Sigmoid colon (tissue), 7 donors: ENCODE results near the gene DPYSL3. TPM values are rescaled to one million over a fixed set of nuclear protein-coding genes. Genes with fewer than 3 reads are reported as not detected.
A peak's percentile ranks its signal among the peaks of the same experiment; 100 is the strongest.

Source experiments
- DNase-seq: peaks from one replicate; pipeline ENCODE4 v3.0.0-alpha.2; 2019
- H3K27ac ChIP-seq, 4 donors: fragments of 200-600 bp; sonication (generic); one replicate each; pipeline ENCODE4 v1.5.1; 2016 to 2019; ENCODE audit warnings: mild to moderate bottlenecking in 1 of 4
- H3K27me3 ChIP-seq, 3 donors: fragments of 200-600 bp; sonication (generic); one replicate each; pipeline ENCODE4 v1.5.1; 2019; ENCODE audit warnings: mild to moderate bottlenecking in 1 of 3
- H3K36me3 ChIP-seq, 4 donors: fragments of 200-600 bp; sonication (generic); one replicate each; pipeline ENCODE4 v1.5.1; 2016 to 2019
- H3K4me1 ChIP-seq, 4 donors: fragments of 200-600 bp; sonication (generic); one replicate each; pipeline ENCODE4 v1.5.1; 2017 to 2019
- H3K4me3 ChIP-seq, 4 donors: fragments of 200-600 bp; sonication (generic); one replicate each; pipeline ENCODE4 v1.5.1; 2017 to 2019; ENCODE audit warnings: mild to moderate bottlenecking in 2 of 4, moderate library complexity in 1 of 4
- H3K9me3 ChIP-seq, 4 donors: fragments of 200-600 bp in 3 of 4; sonication (generic) in 3 of 4; one replicate each; pipeline versions ENCODE4 v1.5.1 to v1.6.1; 2013 to 2019
- EP300 ChIP-seq, 4 donors: sonication (generic); formaldehyde crosslinking; IDR thresholded peaks; one replicate each; pipeline ENCODE4 v1.6.1; 2017; ENCODE audit warnings: antibody characterized with exemption in 4 of 4
- POLR2A ChIP-seq, 2 donors: fragments of 450-650 bp; IDR thresholded peaks; one replicate each; pipeline ENCODE4 v1.6.1; 2016; ENCODE audit warnings: antibody characterized with exemption in 2 of 2, mild to moderate bottlenecking in 2 of 2, moderate library complexity in 2 of 2
- POLR2AphosphoS5 ChIP-seq, 4 donors: sonication (generic); formaldehyde crosslinking; IDR thresholded peaks; one replicate each; pipeline ENCODE4 v1.6.1; 2017; ENCODE audit warnings: antibody characterized with exemption in 4 of 4
- WGBS, 2 donors: extraction: QIAGEN DNeasy Blood & Tissue Kit; methylation state at CpG; one replicate each; pipeline ENCODE4 v1.1.7; 2013; 5-methylcytosine and 5-hydroxymethylcytosine counted together
- intact Hi-C: fragments of 100-400 bp; cut with DNase I; formaldehyde crosslinking; loops from one replicate; pipeline ENCODE4 v1.15.1; 2023
- polyA plus RNA-seq, 3 donors: library from polyadenylated mRNA; stranded (reverse); fragments of 200-250 nt; gene quantifications; one replicate each; pipeline ENCODE4 v1.2.3, GENCODE V29; 2013
- total RNA-seq, 4 donors: library from RNA; depleted of rRNA; stranded (reverse); fragments of >200 nt; gene quantifications; one replicate each; pipeline ENCODE4 v1.1.0, GENCODE V29; 2016
- TF ChIP-seq, protein P1 (sequence below), 4 experiments: fragments of 450-650 bp in 3 of 4; fragments of 200-600 bp in 1 of 4; IDR thresholded peaks; one replicate each; pipeline ENCODE4 v1.5.1; 2016 to 2019; ENCODE audit warnings: antibody characterized with exemption in 4 of 4, mild to moderate bottlenecking in 3 of 4, moderate library complexity in 2 of 4
- donor health status: healthy with polysubstance abuse.
- donor health status: Bipolar disorder and iron deficiency.
- donor health status: healthy.

DPYSL3 gene
- total and polyA plus RNA-seq, 7 donors: 4.2 to 343 (median 149) TPM

DNA sequence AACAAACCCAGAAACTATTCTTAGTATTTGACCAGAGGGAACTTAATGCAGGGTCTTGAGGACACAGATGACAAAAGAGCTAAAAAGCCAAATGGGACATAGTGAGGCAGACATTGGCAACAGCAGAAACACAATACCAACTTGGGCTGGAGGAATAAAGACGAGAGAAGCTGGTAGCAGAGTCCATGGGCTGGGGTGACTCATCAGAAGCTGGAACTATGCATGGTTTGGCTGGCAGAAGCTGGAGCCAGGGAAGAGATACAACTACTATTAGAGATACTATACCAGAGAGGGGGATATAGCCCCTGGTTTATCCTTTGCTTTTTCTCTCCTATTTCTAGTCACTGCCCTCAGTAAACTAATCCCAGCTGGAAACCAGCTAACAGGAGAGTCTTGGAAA is 29.2 kb upstream of the DPYSL3 start:
- WGBS, 2 donors: 40 to 65% methylated on average over 1 of the region's 1 CpG
- H3K36me3 ChIP-seq: no peaks in the 10 kb centered on the region
- TF ChIP-seq, protein P1, sequence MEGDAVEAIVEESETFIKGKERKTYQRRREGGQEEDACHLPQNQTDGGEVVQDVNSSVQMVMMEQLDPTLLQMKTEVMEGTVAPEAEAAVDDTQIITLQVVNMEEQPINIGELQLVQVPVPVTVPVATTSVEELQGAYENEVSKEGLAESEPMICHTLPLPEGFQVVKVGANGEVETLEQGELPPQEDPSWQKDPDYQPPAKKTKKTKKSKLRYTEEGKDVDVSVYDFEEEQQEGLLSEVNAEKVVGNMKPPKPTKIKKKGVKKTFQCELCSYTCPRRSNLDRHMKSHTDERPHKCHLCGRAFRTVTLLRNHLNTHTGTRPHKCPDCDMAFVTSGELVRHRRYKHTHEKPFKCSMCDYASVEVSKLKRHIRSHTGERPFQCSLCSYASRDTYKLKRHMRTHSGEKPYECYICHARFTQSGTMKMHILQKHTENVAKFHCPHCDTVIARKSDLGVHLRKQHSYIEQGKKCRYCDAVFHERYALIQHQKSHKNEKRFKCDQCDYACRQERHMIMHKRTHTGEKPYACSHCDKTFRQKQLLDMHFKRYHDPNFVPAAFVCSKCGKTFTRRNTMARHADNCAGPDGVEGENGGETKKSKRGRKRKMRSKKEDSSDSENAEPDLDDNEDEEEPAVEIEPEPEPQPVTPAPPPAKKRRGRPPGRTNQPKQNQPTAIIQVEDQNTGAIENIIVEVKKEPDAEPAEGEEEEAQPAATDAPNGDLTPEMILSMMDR (IDR thresholded peaks at IDR 0.05): no peak
- no peak for TF ChIP-seq EP300 (IDR thresholded peaks at IDR 0.05)
- TF ChIP-seq POLR2A (IDR thresholded peaks at IDR 0.05): no peak
- intact Hi-C loops: no loop called here
- DNase-seq: no peak
- peak overlapping the region in 3 of 4 donors; percentile 5 to 53 (median 46) for H3K27ac ChIP-seq
- peaks cover 0 to 24% (median 19%) of the 10 kb centered on the region in 4 donors for H3K4me1 ChIP-seq
- no peaks in the 10 kb centered on the region for H3K9me3 ChIP-seq
- no peaks in the 10 kb centered on the region for H3K27me3 ChIP-seq
- H3K4me3 ChIP-seq: no peak overlapping the region

DNA sequence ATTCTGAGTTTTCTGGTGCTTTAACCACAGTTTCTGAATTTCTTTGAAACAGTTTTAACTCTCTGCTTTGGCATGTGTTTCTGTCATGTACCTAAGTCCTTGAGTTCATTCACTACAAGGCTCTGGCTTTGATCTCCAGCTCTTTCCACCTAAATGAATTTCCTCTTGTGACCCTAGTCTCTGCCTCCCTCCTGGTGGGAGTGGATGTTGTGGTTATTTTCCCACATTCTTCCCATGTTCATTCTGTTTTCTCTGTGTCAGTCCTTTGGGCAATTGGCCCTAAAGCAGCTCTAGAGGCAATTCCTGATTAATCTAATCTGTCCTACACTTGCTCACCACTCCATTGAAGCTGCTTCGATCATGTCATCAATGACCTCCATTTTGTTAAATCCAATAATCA is 28.4 kb upstream of the DPYSL3 start:
- TF ChIP-seq POLR2AphosphoS5 (IDR thresholded peaks at IDR 0.05) (no peak), POLR2A (IDR thresholded peaks at IDR 0.05) (no peak), EP300 (IDR thresholded peaks at IDR 0.05) (no peak)
- TF ChIP-seq, protein P1 (IDR thresholded peaks at IDR 0.05): no peak
- 96 to 99% methylated on average over 1 of the region's 1 CpG for WGBS, 2 donors
- no peaks in the 10 kb centered on the region for H3K27me3 ChIP-seq
- no peak overlapping the region for H3K4me3 ChIP-seq
- H3K36me3 ChIP-seq: no peaks in the 10 kb centered on the region
- H3K9me3 ChIP-seq: no peaks in the 10 kb centered on the region
- DNase-seq: no peak
- H3K4me1 ChIP-seq: peaks cover 0 to 25% (median 20%) of the 10 kb centered on the region in 4 donors
- no peak overlapping the region for H3K27ac ChIP-seq
- intact Hi-C loops: no loop called here

DNA sequence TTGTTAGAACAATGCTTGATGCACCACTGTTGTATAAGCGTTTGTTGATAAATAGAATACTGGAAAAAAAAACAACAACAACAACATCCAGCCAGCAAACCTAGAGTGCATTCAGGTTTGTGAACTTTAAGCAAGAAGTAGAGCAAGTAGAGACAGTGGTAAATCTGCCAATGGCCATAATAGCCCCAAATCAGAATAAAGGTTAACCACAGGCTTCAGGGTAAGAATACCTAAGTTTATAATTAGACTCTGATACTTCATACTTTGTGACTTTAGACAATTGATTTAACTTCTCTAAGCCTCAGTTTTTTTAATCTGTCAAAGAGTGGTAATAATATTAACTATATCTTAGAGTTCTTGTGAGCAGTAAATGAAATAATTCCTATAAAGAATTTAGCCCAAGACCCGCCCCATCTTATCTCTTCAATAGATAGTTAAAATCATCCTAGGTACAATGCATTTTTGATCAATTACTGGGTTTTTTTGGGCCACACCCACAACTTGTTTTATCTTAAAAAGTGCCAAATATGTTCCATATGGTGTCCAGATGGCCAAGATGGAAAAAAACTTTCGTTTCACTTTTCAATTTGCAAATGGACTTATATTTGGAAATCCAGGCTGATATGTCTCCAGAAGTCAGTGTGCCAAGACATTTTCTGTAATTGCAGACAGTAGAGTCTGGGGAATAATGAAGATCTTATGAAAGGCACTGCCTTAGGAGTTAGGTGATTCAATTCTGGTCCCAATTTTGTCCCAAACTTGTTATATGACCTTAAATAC is 24.5 kb upstream of the DPYSL3 start:
- no peak overlapping the region for H3K4me3 ChIP-seq
- DNase-seq: no peak
- TF ChIP-seq EP300 (IDR thresholded peaks at IDR 0.05) (no peak), POLR2AphosphoS5 (IDR thresholded peaks at IDR 0.05) (peak in 1 of 4 donors; percentile 10)
- peaks cover 0 to 46% (median 40%) of the 10 kb centered on the region in 4 donors for H3K4me1 ChIP-seq
- peak overlapping the region in 2 of 4 donors; percentile 11 to 57 for H3K27ac ChIP-seq
- intact Hi-C loops: no loop called here
- no peaks in the 10 kb centered on the region for H3K27me3 ChIP-seq
- H3K36me3 ChIP-seq: no peaks in the 10 kb centered on the region
- H3K9me3 ChIP-seq: no peaks in the 10 kb centered on the region
- WGBS, 2 donors: 56 to 79% methylated on average over 3 of the region's 3 CpGs

DNA sequence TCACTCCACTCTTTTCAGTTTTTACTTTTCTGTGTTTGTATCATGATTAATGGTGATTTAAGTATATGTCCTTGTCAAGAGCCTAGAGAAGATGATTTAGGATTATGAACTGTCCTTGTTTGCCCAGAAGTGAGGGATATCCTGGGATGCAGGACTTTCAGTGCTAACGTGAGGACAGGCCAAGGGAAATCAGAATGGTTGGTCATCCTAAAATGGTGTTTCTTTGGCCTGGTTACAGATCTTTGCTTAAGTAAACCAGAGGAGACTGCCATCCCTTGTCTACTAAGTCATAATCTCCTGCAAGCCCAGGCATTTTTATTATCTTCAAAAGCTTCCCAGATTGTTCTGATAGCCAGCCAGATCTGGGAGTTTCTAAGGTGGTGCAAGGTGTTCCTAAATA is 22.3 kb upstream of the DPYSL3 start:
- WGBS, 2 donors: 16 to 46% methylated on average over 1 of the region's 1 CpG
- intact Hi-C loops: no loop called here

More for the DNA sequence above, 22.3 kb upstream of the DPYSL3 start:
- no peaks in the 10 kb centered on the region for H3K9me3 ChIP-seq
- H3K4me3 ChIP-seq: no peak overlapping the region
- peak overlapping the region; percentile 45 to 70 (median 64) for H3K27ac ChIP-seq
- TF ChIP-seq POLR2A (IDR thresholded peaks at IDR 0.05): no peak
- TF ChIP-seq, protein P1 (IDR thresholded peaks at IDR 0.05): no peak
- TF ChIP-seq EP300 (IDR thresholded peaks at IDR 0.05): peak in 3 of 4 donors; percentile 61 to 67 (median 66)
- TF ChIP-seq POLR2AphosphoS5 (IDR thresholded peaks at IDR 0.05): peak; percentile 51 to 85 (median 80)
- DNase-seq: no peak
- H3K36me3 ChIP-seq: no peaks in the 10 kb centered on the region
- peaks cover 0 to 38% (median 30%) of the 10 kb centered on the region in 4 donors for H3K4me1 ChIP-seq
- H3K27me3 ChIP-seq: no peaks in the 10 kb centered on the region
